K562 (cell line): Measurements from ENCODE around the gene SLC39A7.

Experiments used
- ARNT ChIP-seq, 2 experiments: fragments of 450-650 bp; IDR thresholded peaks; 2 replicates each; pipeline ENCODE4 v1.6.1; 2016; ENCODE audit warnings: mild to moderate bottlenecking in 1 of 2
- CTCF ChIP-seq, 3 experiments: IDR thresholded peaks in 2 of 3; conservative IDR thresholded peaks in 1 of 3; 2 replicates each; pipeline ENCODE4 v1.5.1; 2011 to 2012; ENCODE audit warnings: low read length in 3 of 3, mild to moderate bottlenecking in 3 of 3, control low read depth in 2 of 3, improper control_type of control experiment in 1 of 3, inconsistent platforms in 1 of 3, low read depth in 1 of 3, mixed read lengths in 1 of 3, moderate library complexity in 1 of 3; ENCODE audit not compliant: insufficient read depth in 2 of 3
- EHMT2 ChIP-seq: fragments of 450-650 bp; IDR thresholded peaks from 2 replicates; pipeline ENCODE4 v1.6.1; 2018; ENCODE audit warnings: antibody characterized with exemption
- GTF2F1 ChIP-seq: IDR thresholded peaks from 2 replicates; pipeline ENCODE4 v1.6.1; 2011; ENCODE audit warnings: low read depth, low read length, improper control_type of control experiment
- NR1H2 ChIP-seq: sonication (generic); formaldehyde crosslinking; IDR thresholded peaks from 2 replicates; pipeline ENCODE4 v1.4.0; 2020; ENCODE audit warnings: mild to moderate bottlenecking, missing genetic modification reagents
- POLR2AphosphoS5 ChIP-seq: IDR thresholded peaks from 2 replicates; pipeline ENCODE4 v1.6.1; 2011; ENCODE audit warnings: mild to moderate bottlenecking, low read depth, low read length, moderate library complexity; ENCODE audit not compliant: control insufficient read depth, insufficient read depth
- POLR2H ChIP-seq: IDR thresholded peaks from 2 replicates; pipeline ENCODE4 v1.6.1; 2016; ENCODE audit warnings: missing genetic modification characterization, low read depth, mild to moderate bottlenecking, control low read depth, missing compliant biosample characterization, moderate library complexity
- RAD21 ChIP-seq, 2 experiments: fragments of 250-450 bp in 1 of 2; fragments of 450-650 bp in 1 of 2; sonication (Bioruptor Pico) in 1 of 2; formaldehyde crosslinking in 1 of 2; IDR thresholded peaks in 1 of 2; conservative IDR thresholded peaks in 1 of 2; 2 replicates each; pipeline versions ENCODE4 v1.4.0 to v1.8.0; 2020 to 2022; ENCODE audit warnings: mild to moderate bottlenecking in 2 of 2, moderate library complexity in 1 of 2
- TRIM24 ChIP-seq, 2 experiments: fragments of 450-650 bp; IDR thresholded peaks; 2 replicates each; pipeline ENCODE4 v1.6.1; 2016
- ZBTB1 ChIP-seq: sonication (generic); formaldehyde crosslinking; IDR thresholded peaks from 2 replicates; pipeline ENCODE4 v1.8.1; 2023; ENCODE audit warnings: missing genetic modification reagents, low read depth, mild to moderate bottlenecking, borderline replicate concordance

GRCh38 chr6:33241968-33242367, 41.3 kb downstream of the SLC39A7 start:
- no peak for TF ChIP-seq GTF2F1
- TF ChIP-seq POLR2AphosphoS5 = no peak
- no peak for TF ChIP-seq EHMT2
- TF ChIP-seq NR1H2 (CRISPR knock-in tag) = no peak
- no peak for TF ChIP-seq RAD21 (CRISPR knock-in tag; conservative IDR thresholded peaks at IDR 0.05 in 1 of 2, IDR thresholded peaks at IDR 0.05 in 1 of 2)
- no peak for TF ChIP-seq ZBTB1 (CRISPR knock-in tag)
- no peak for TF ChIP-seq POLR2H
- TF ChIP-seq ARNT (IDR thresholded peaks at IDR 0.05) = no peak
- TF ChIP-seq CTCF (IDR thresholded peaks at IDR 0.05 in 2 of 3, conservative IDR thresholded peaks at IDR 0.05 in 1 of 3; ENCODE audit: insufficient read depth in 2 of 3, low read depth in 1 of 3, low read length in 3 of 3) = no peak
- no peak for TF ChIP-seq TRIM24 (IDR thresholded peaks at IDR 0.05)
